Mesenchymal stem cell (in vitro differentiated cells and primary cell): ENCODE data around the gene RASSF8.

Experiments
- DNase-seq: peaks from one replicate; pipeline ENCODE4 v3.0.0-alpha.2; 2013
- H2AFZ ChIP-seq: one replicate; pipeline ENCODE4 v1.6.1; 2013; ENCODE audit warnings: low read depth, mild to moderate bottlenecking, control low read depth, inconsistent platforms, low read length, moderate library complexity
- H2AK5ac ChIP-seq: 2 replicates; pipeline ENCODE4 v1.6.1; 2013; ENCODE audit warnings: low read length, moderate library complexity, mild to moderate bottlenecking, inconsistent platforms; ENCODE audit not compliant: severe bottlenecking
- H2BK120ac ChIP-seq: one replicate; pipeline ENCODE4 v1.6.1; 2013; ENCODE audit warnings: low read depth, mild to moderate bottlenecking, inconsistent platforms, low read length, moderate library complexity
- H2BK12ac ChIP-seq, 2 experiments: one replicate each; pipeline ENCODE4 v1.6.1; 2013; ENCODE audit warnings: inconsistent platforms in 2 of 2, low read length in 2 of 2, mild to moderate bottlenecking in 2 of 2, moderate library complexity in 2 of 2, control low read depth in 1 of 2
- H2BK15ac ChIP-seq: one replicate; pipeline ENCODE4 v1.6.1; 2013; ENCODE audit warnings: mild to moderate bottlenecking, low read depth, inconsistent platforms; ENCODE audit not compliant: poor library complexity, severe bottlenecking
- H2BK5ac ChIP-seq: 2 replicates; pipeline ENCODE4 v1.6.1; 2013; ENCODE audit warnings: low read depth, mild to moderate bottlenecking, low read length, control low read depth, inconsistent platforms; ENCODE audit not compliant: poor library complexity, severe bottlenecking
- H3K14ac ChIP-seq, 2 experiments: one replicate each; pipeline ENCODE4 v1.6.1; 2013; ENCODE audit warnings: inconsistent platforms in 2 of 2, low read length in 2 of 2, control low read depth in 1 of 2, mild to moderate bottlenecking in 1 of 2, moderate library complexity in 1 of 2
- H3K18ac ChIP-seq, 2 experiments: one replicate each; pipeline ENCODE4 v1.6.1; 2013; ENCODE audit warnings: inconsistent platforms in 2 of 2, low read length in 2 of 2, control low read depth in 1 of 2, low read depth in 1 of 2, mild to moderate bottlenecking in 1 of 2
- H3K23ac ChIP-seq, 2 experiments: one replicate each; pipeline ENCODE4 v1.6.1; 2013; ENCODE audit warnings: inconsistent platforms in 2 of 2, low read length in 2 of 2, mild to moderate bottlenecking in 2 of 2, moderate library complexity in 2 of 2, control low read depth in 1 of 2
- H3K27ac ChIP-seq: 2 replicates; pipeline ENCODE4 v1.5.1; 2013; ENCODE audit warnings: mild to moderate bottlenecking, moderate library complexity, low read length, control low read depth, inconsistent platforms; ENCODE audit not compliant: poor library complexity, severe bottlenecking
- H3K27me3 ChIP-seq, 2 experiments: 2 replicates each; pipeline versions ENCODE4 v1.6.1 to v1.7.0; 2013; ENCODE audit warnings: low read length in 2 of 2, mild to moderate bottlenecking in 2 of 2, moderate library complexity in 2 of 2, control low read depth in 1 of 2, inconsistent platforms in 1 of 2; ENCODE audit not compliant: control insufficient read depth in 1 of 2, insufficient read depth in 1 of 2
- H3K36me3 ChIP-seq, 2 experiments: 2 replicates each; pipeline versions ENCODE4 v1.6.1 to v1.7.0; 2013; ENCODE audit warnings: low read length in 2 of 2, control low read depth in 1 of 2, inconsistent platforms in 1 of 2, low read depth in 1 of 2, mild to moderate bottlenecking in 1 of 2; ENCODE audit not compliant: insufficient read depth in 2 of 2, control insufficient read depth in 1 of 2
- H3K4ac ChIP-seq, 2 experiments: one replicate each; pipeline ENCODE4 v1.6.1; 2013; ENCODE audit warnings: inconsistent platforms in 2 of 2, low read length in 2 of 2, mild to moderate bottlenecking in 2 of 2, moderate library complexity in 2 of 2, control low read depth in 1 of 2, low read depth in 1 of 2
- H3K4me1 ChIP-seq: 2 replicates; pipeline ENCODE4 v1.6.1; 2013; ENCODE audit warnings: low read depth, low read length, control low read depth; ENCODE audit not compliant: control insufficient read depth, insufficient read depth
- H3K4me2 ChIP-seq: 2 replicates; pipeline ENCODE4 v1.6.1; 2013; ENCODE audit warnings: low read length, mild to moderate bottlenecking, inconsistent platforms; ENCODE audit not compliant: poor library complexity, severe bottlenecking
- H3K4me3 ChIP-seq, 2 experiments: 2 replicates each; pipeline versions ENCODE4 v1.5.1 to v1.7.0; 2013; ENCODE audit warnings: low read length in 2 of 2, mild to moderate bottlenecking in 2 of 2, control low read depth in 1 of 2, low read depth in 1 of 2; ENCODE audit not compliant: insufficient read depth in 1 of 2
- H3K79me1 ChIP-seq: replicated peaks from 2 replicates; pipeline ENCODE4 v1.6.1; 2013; ENCODE audit warnings: mild to moderate bottlenecking, control low read depth, low read length, inconsistent platforms; ENCODE audit not compliant: poor library complexity, severe bottlenecking
- H3K9ac ChIP-seq: 2 replicates; pipeline ENCODE4 v1.7.0; 2013; ENCODE audit warnings: mild to moderate bottlenecking, low read length, moderate library complexity
- H3K9me3 ChIP-seq: 2 replicates; pipeline ENCODE4 v1.7.0; 2013; ENCODE audit warnings: mild to moderate bottlenecking, low read length; ENCODE audit not compliant: control insufficient read depth
- H4K8ac ChIP-seq: one replicate; pipeline ENCODE4 v1.6.1; 2013; ENCODE audit warnings: inconsistent platforms, mild to moderate bottlenecking, low read length, moderate library complexity
- H4K91ac ChIP-seq: one replicate; pipeline ENCODE4 v1.6.1; 2013; ENCODE audit warnings: mild to moderate bottlenecking, low read length, inconsistent platforms
- WGBS: methylation state at CpG from one replicate; pipeline ENCODE4 v1.1.7; 2013; ENCODE audit warnings: mixed read lengths; 5-methylcytosine and 5-hydroxymethylcytosine counted together

Gene RASSF8

DNA sequence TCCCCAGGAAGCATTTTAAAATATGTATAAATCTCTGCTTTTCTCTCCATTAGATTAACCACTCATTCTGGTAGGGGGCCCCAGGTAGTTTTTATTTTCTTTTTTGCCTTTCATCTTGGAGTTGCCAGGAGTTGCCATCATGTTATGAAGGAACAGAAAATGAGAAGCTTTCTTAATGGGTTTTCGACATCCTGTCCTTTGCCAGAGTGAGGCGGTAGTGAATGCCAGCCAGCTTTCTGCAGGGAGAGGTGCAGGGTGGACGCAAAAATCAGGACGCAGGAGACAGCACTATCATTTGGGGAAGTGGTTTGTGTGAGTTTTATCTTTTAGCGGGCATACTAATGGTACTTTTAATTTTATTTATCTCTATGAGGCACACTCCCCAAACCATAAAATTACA lies 1.7 kb downstream of the RASSF8 start:
- H3K4ac ChIP-seq = no peak overlapping the region
- peak overlapping the region in 1 of 2 experiments; percentile 92 for H3K4me3 ChIP-seq
- DNase-seq = peak; percentile 46
- H2BK5ac ChIP-seq = no peak overlapping the region
- no peak overlapping the region for H2AK5ac ChIP-seq
- no peak overlapping the region for H2AFZ ChIP-seq
- no peak overlapping the region for H2BK12ac ChIP-seq
- no peak overlapping the region for H3K18ac ChIP-seq
- no peak overlapping the region for H3K27ac ChIP-seq
- H2BK15ac ChIP-seq = no peak overlapping the region
- no peak overlapping the region for H4K91ac ChIP-seq
- H3K9me3 ChIP-seq = no peaks in the 10 kb centered on the region
- no peak overlapping the region for H2BK120ac ChIP-seq
- WGBS = 5% methylated on average over 2 of the region's 5 CpGs
- peaks cover 2% of the 10 kb centered on the region for H3K4me1 ChIP-seq
- no peak overlapping the region for H3K23ac ChIP-seq
- peaks cover 2 to 40% of the 10 kb centered on the region in 2 experiments for H3K36me3 ChIP-seq
- H3K79me1 ChIP-seq = peaks cover 3% of the 10 kb centered on the region
- H3K4me2 ChIP-seq = peak overlapping the region; percentile 54
- H3K9ac ChIP-seq = peak overlapping the region; percentile 100
- no peak overlapping the region for H3K14ac ChIP-seq
- no peaks in the 10 kb centered on the region for H3K27me3 ChIP-seq
- no peak overlapping the region for H4K8ac ChIP-seq

DNA sequence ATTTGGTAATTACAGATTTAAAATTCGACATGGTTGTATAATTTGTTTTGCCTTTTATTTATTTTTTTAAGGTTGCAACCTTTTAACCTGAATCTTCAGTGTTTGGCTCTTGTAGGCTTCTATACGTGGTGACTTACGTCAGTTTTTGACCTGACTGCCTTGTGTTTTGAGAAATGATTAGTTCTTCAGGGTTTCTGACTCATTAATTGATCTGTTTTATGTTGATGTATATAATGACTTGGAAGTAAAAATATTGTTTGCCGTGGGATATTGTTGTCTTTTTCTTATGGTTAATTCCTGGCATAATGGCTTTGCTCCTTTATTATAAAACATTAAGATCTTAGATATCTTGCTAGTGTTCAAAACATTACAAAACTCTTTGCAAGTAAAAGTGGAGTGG lies 2.5 kb downstream of the RASSF8 start:
- Histone ChIP-seq H4K8ac (no peak overlapping the region), H2BK5ac (no peak overlapping the region), H2AFZ (no peak overlapping the region), H3K18ac (no peak overlapping the region), H3K4me1 (peaks cover 2% of the 10 kb centered on the region), H3K9ac (peak overlapping the region; percentile 100), H2AK5ac (no peak overlapping the region), H2BK15ac (no peak overlapping the region), H3K36me3 (peaks cover 2 to 38% of the 10 kb centered on the region in 2 experiments), H4K91ac (no peak overlapping the region), H3K14ac (no peak overlapping the region), H3K9me3 (no peaks in the 10 kb centered on the region), H3K4ac (no peak overlapping the region), H2BK12ac (no peak overlapping the region), H3K4me2 (no peak overlapping the region), H3K27ac (no peak overlapping the region), H3K23ac (no peak overlapping the region), H3K4me3 (peak overlapping the region in 1 of 2 experiments; percentile 92), H2BK120ac (no peak overlapping the region), H3K79me1 (peaks cover 2% of the 10 kb centered on the region), H3K27me3 (no peaks in the 10 kb centered on the region)
- DNase-seq = no peak
- 48% methylated on average over 4 of the region's 4 CpGs for WGBS

DNA sequence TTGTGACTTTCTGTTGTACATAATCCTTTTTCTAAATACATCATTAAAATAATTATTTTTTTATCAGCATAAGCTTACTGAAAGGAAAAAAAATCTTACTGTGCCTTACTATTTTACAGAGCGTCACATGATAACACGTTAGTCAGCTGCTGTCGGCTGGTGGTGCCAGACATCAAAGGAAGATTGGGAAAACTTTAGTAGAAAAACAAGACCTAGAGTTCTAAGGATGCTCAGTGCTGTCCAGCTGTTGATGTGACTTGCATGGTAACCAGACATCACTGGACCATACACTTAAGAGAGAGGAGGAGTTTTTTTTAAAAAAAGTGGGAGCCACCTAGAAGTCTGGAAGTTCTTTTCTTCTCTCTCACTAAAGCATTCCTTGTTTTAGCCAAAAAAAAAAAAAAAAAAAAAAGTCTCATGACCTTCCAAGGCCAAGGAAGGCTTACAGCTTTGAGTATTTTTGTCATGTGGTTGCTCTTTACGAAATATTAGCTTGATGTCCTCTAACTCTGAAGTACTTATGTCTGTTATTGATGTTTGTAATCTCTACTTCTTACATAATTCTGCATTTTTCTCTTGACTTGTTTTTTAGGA lies 4.5 kb downstream of the RASSF8 start:
- no peak overlapping the region for H3K18ac ChIP-seq
- 95% methylated on average over 3 of the region's 4 CpGs for WGBS
- no peak overlapping the region for H3K4me2 ChIP-seq
- no peaks in the 10 kb centered on the region for H3K9me3 ChIP-seq
- no peak overlapping the region for H4K8ac ChIP-seq
- H2BK120ac ChIP-seq = no peak overlapping the region
- DNase-seq = peak; percentile 28
- no peak overlapping the region for H4K91ac ChIP-seq
- H2BK5ac ChIP-seq = no peak overlapping the region
- no peak overlapping the region for H3K23ac ChIP-seq
- no peak overlapping the region for H3K4ac ChIP-seq
- peaks cover 5 to 44% of the 10 kb centered on the region in 2 experiments for H3K36me3 ChIP-seq
- peak overlapping the region in 1 of 2 experiments; percentile 92 for H3K4me3 ChIP-seq
- H2AFZ ChIP-seq = no peak overlapping the region
- no peak overlapping the region for H2BK15ac ChIP-seq
- peak overlapping the region; percentile 100 for H3K9ac ChIP-seq
- H3K27me3 ChIP-seq = no peaks in the 10 kb centered on the region
- H3K4me1 ChIP-seq = peaks cover 2% of the 10 kb centered on the region
- peaks cover 5% of the 10 kb centered on the region for H3K79me1 ChIP-seq
- no peak overlapping the region for H3K14ac ChIP-seq
- H3K27ac ChIP-seq = no peak overlapping the region
- no peak overlapping the region for H2BK12ac ChIP-seq
- no peak overlapping the region for H2AK5ac ChIP-seq

DNA sequence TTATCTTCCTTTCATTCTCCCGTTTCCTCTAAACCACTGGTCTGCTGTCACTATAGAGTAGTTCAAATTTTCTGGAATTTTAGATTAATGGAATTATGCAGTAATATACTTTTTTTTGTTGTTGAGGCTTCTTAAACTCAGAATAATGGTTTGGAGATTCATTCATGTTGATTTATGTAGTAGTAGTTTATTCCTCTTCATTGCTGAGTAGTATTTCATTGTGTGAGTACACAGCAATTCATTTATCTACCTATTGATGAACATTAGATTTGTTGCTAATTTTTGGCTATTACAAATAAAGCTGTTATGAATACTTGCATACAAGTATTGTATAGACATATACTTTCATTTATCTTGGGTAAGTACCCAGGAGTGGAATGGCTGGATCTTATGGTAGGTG lies 7.2 kb downstream of the RASSF8 start:
- Histone ChIP-seq H4K8ac (no peak overlapping the region), H3K23ac (no peak overlapping the region), H3K14ac (no peak overlapping the region), H3K9ac (no peak overlapping the region), H4K91ac (no peak overlapping the region), H3K4ac (no peak overlapping the region), H3K9me3 (no peaks in the 10 kb centered on the region), H3K79me1 (peaks cover 12% of the 10 kb centered on the region), H2BK120ac (no peak overlapping the region), H3K4me2 (no peak overlapping the region), H3K4me3 (no peak overlapping the region), H3K27me3 (no peaks in the 10 kb centered on the region), H2AK5ac (no peak overlapping the region), H3K36me3 (peaks cover 8 to 51% of the 10 kb centered on the region in 2 experiments), H2BK15ac (no peak overlapping the region), H2BK12ac (no peak overlapping the region), H2BK5ac (no peak overlapping the region), H3K4me1 (peaks cover 10% of the 10 kb centered on the region), H3K18ac (no peak overlapping the region), H3K27ac (no peak overlapping the region), H2AFZ (no peak overlapping the region)
- no CpG with 5 or more reads among the region's 1 CpG for WGBS
- no peak for DNase-seq
